ENCODE results near the gene UBXN7. TPM values are rescaled to one million over a fixed set of nuclear protein-coding genes. Genes with fewer than 3 reads are reported as not detected.

The UBXN7 gene
- total and polyA plus RNA-seq, 4 donors = 5.2 to 45.8 (median 25.3) TPM

DNA sequence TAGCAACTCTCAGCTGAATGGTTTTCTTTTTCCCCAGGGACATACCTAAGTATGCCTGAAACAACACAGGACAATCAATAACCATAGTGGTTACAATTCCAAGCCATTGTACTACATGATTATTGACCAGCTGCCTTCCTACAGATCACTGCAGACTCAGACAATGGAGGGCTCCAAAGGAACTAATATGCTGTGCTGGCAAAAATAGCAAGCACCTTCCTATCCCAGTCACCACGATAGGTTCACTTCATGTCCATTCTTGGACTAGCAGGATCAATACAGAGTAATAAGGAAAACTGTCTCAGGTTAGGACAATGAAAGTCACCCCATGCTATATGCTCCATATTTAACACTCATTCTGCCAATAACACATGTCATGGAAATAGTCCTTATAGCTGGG, 76.6 kb downstream of the UBXN7 start:
- no peak for TF ChIP-seq CTCF (IDR thresholded peaks at IDR 0.05; ENCODE audit: control extremely low read depth, extremely low read depth)
- Histone ChIP-seq H3K9me3 (ENCODE audit: control insufficient read depth in 4 of 4, insufficient read depth in 3 of 4, low read length in 3 of 4) (no peaks in the 10 kb centered on the region), H3K36me3 (ENCODE audit: control insufficient read depth in 4 of 4, insufficient read depth in 4 of 4, low read length in 4 of 4) (peaks cover 21 to 46% (median 40%) of the 10 kb centered on the region in 4 donors), H3K4me3 (no peak overlapping the region), H3K27me3 (ENCODE audit: control insufficient read depth in 3 of 3, insufficient read depth in 3 of 3, low read length in 2 of 3) (no peaks in the 10 kb centered on the region), H3K9ac (ENCODE audit: insufficient read depth in 1 of 2, low read length in 2 of 2) (no peak overlapping the region), H3K4me1 (ENCODE audit: control insufficient read depth in 5 of 5, insufficient read depth in 5 of 5, low read length in 5 of 5) (peaks cover 0 to 3% (median 0%) of the 10 kb centered on the region in 5 donors), H3K27ac (ENCODE audit: low read depth in 1 of 2, low read length in 1 of 2) (no peak overlapping the region)
- 95 to 97% methylated on average over 1 of the region's 1 CpG for WGBS, 2 donors
- no peak for ATAC-seq (ENCODE audit: insufficient read depth, low FRiP score)
- no peak for DNase-seq

- no peak for TF ChIP-seq CTCF (IDR thresholded peaks at IDR 0.05; ENCODE audit: control extremely low read depth, extremely low read depth)
- Histone ChIP-seq H3K9ac (ENCODE audit: insufficient read depth in 1 of 2, low read length in 2 of 2) (no peak overlapping the region), H3K4me1 (ENCODE audit: control insufficient read depth in 5 of 5, insufficient read depth in 5 of 5, low read length in 5 of 5) (peaks cover 0 to 3% (median 0%) of the 10 kb centered on the region in 5 donors), H3K27ac (ENCODE audit: low read depth in 1 of 2, low read length in 1 of 2) (no peak overlapping the region), H3K4me3 (no peak overlapping the region), H3K36me3 (ENCODE audit: control insufficient read depth in 4 of 4, insufficient read depth in 4 of 4, low read length in 4 of 4) (peaks cover 18 to 38% (median 34%) of the 10 kb centered on the region in 4 donors), H3K27me3 (ENCODE audit: control insufficient read depth in 3 of 3, insufficient read depth in 3 of 3, low read length in 2 of 3) (no peaks in the 10 kb centered on the region), H3K9me3 (ENCODE audit: control insufficient read depth in 4 of 4, insufficient read depth in 3 of 4, low read length in 3 of 4) (no peaks in the 10 kb centered on the region)
- whole genome bisulfite sequencing, 2 donors = 80 to 88% methylated on average over 6 of the region's 6 CpGs
- no peak for DNase-seq
- ATAC-seq (ENCODE audit: insufficient read depth, low FRiP score) = no peak
Measured at GRCh38 chr3:196354132-196354531, 78.1 kb downstream of the UBXN7 start.

GRCh38 chr3:196351541-196351940, 80.7 kb downstream of the UBXN7 start:
- no peak for TF ChIP-seq CTCF (IDR thresholded peaks at IDR 0.05; ENCODE audit: control extremely low read depth, extremely low read depth)
- no peak for DNase-seq
- peaks cover 0 to 3% (median 0%) of the 10 kb centered on the region in 5 donors for H3K4me1 ChIP-seq (ENCODE audit: control insufficient read depth in 5 of 5, insufficient read depth in 5 of 5, low read length in 5 of 5)
- H3K9ac ChIP-seq (ENCODE audit: insufficient read depth in 1 of 2, low read length in 2 of 2) = no peak overlapping the region
- WGBS, 2 donors = 81 to 96% methylated on average over 6 of the region's 6 CpGs
- no peaks in the 10 kb centered on the region for H3K9me3 ChIP-seq (ENCODE audit: control insufficient read depth in 4 of 4, insufficient read depth in 3 of 4, low read length in 3 of 4)
- H3K27ac ChIP-seq (ENCODE audit: low read depth in 1 of 2, low read length in 1 of 2) = no peak overlapping the region
- no peaks in the 10 kb centered on the region for H3K27me3 ChIP-seq (ENCODE audit: control insufficient read depth in 3 of 3, insufficient read depth in 3 of 3, low read length in 2 of 3)
- no peak for ATAC-seq (ENCODE audit: insufficient read depth, low FRiP score)
- no peak overlapping the region for H3K4me3 ChIP-seq
- peaks cover 8 to 33% (median 22%) of the 10 kb centered on the region in 4 donors for H3K36me3 ChIP-seq (ENCODE audit: control insufficient read depth in 4 of 4, insufficient read depth in 4 of 4, low read length in 4 of 4)

DNA sequence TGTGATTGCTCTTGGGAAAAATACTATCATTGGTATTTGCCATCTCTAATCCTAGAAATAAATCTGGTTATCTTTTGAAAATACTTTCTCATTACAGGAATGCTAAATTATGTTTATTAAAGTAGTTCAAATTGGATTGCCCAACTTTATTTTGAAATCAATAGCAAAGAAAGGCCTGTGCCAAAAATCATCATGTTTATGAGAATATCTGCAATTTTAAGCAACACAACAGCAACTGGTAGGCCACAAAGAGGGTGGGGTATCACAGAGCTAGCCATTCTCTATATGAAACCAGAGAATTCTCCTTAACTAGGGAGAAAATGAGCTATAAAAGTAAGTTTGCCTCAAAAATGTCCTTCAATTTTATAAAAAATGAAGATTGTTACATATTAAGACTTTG, 82.2 kb downstream of the UBXN7 start:
- no peak overlapping the region for H3K4me3 ChIP-seq
- H3K4me1 ChIP-seq (ENCODE audit: control insufficient read depth in 5 of 5, insufficient read depth in 5 of 5, low read length in 5 of 5) = peaks cover 0 to 3% (median 0%) of the 10 kb centered on the region in 5 donors
- ATAC-seq (ENCODE audit: insufficient read depth, low FRiP score) (no peak), DNase-seq (peak in 2 of 3 donors; percentile 22 to 53)
- H3K27me3 ChIP-seq (ENCODE audit: control insufficient read depth in 3 of 3, insufficient read depth in 3 of 3, low read length in 2 of 3) = no peaks in the 10 kb centered on the region
- no peaks in the 10 kb centered on the region for H3K9me3 ChIP-seq (ENCODE audit: control insufficient read depth in 4 of 4, insufficient read depth in 3 of 4, low read length in 3 of 4)
- H3K9ac ChIP-seq (ENCODE audit: insufficient read depth in 1 of 2, low read length in 2 of 2) = no peak overlapping the region
- peaks cover 3 to 22% (median 11%) of the 10 kb centered on the region in 4 donors for H3K36me3 ChIP-seq (ENCODE audit: control insufficient read depth in 4 of 4, insufficient read depth in 4 of 4, low read length in 4 of 4)
- no peak overlapping the region for H3K27ac ChIP-seq (ENCODE audit: low read depth in 1 of 2, low read length in 1 of 2)
- no peak for TF ChIP-seq CTCF (IDR thresholded peaks at IDR 0.05; ENCODE audit: control extremely low read depth, extremely low read depth)
